22Rv1 (cell line): ENCODE measurements around the gene STK17B.

Experiments used
- ZFX ChIP-seq: fragments of 450-650 bp; IDR thresholded peaks from 2 replicates; pipeline ENCODE4 v1.6.1; 2017; ENCODE audit warnings: antibody characterized with exemption, borderline replicate concordance
- TF ChIP-seq, protein P1 (sequence below): fragments of 450-650 bp; IDR thresholded peaks from 2 replicates; pipeline ENCODE4 v1.5.1; 2017; ENCODE audit warnings: mild to moderate bottlenecking

GRCh38 chr2:196166876-196167275 lies 4.5 kb downstream of the STK17B start:
- TF ChIP-seq, protein P1, sequence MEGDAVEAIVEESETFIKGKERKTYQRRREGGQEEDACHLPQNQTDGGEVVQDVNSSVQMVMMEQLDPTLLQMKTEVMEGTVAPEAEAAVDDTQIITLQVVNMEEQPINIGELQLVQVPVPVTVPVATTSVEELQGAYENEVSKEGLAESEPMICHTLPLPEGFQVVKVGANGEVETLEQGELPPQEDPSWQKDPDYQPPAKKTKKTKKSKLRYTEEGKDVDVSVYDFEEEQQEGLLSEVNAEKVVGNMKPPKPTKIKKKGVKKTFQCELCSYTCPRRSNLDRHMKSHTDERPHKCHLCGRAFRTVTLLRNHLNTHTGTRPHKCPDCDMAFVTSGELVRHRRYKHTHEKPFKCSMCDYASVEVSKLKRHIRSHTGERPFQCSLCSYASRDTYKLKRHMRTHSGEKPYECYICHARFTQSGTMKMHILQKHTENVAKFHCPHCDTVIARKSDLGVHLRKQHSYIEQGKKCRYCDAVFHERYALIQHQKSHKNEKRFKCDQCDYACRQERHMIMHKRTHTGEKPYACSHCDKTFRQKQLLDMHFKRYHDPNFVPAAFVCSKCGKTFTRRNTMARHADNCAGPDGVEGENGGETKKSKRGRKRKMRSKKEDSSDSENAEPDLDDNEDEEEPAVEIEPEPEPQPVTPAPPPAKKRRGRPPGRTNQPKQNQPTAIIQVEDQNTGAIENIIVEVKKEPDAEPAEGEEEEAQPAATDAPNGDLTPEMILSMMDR: no peak
- TF ChIP-seq ZFX: no peak
